ENCODE data around the gene TBP.

Gene TBP

DNA sequence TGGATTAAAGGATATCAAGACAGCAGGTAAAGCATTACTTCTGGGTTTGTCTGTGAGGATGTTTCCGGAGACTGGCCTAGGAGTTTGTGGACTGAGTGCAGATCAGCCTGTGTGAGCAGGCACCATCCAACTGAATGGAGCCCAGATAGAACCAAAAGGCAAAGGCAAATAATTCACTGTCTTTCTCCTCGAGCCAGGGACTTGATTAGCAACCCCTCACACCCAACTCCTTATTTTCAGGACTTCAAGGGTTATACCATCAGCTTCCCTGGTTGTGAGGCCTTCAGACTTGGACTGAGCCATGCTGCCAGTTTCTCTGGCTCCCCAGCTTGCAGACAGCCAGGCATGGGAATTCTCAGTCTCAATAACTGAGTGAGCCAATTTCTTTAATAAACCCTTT, 20.4 kb upstream of the TBP start:
- no peak overlapping the region for H3K4me3 ChIP-seq (ENCODE audit: low read length)
- H3K27ac ChIP-seq (ENCODE audit: low read length), result no peak overlapping the region
- H3K27me3 ChIP-seq (ENCODE audit: control insufficient read depth, insufficient read depth, low read length), result no peaks in the 10 kb centered on the region
- H3K36me3 ChIP-seq (ENCODE audit: control insufficient read depth, insufficient read depth, low read length), result peaks cover 22% of the 10 kb centered on the region; the same call in 1 of the 2 replicates
- H3K9me3 ChIP-seq (ENCODE audit: control insufficient read depth, insufficient read depth, low read length), result no peaks in the 10 kb centered on the region
- H3K4me1 ChIP-seq (ENCODE audit: control insufficient read depth, insufficient read depth, low read length), result no peaks in the 10 kb centered on the region
- DNase-seq (ENCODE audit: low read depth, low spot score), result no peak
- no CpG with 5 or more reads among the region's 2 CpGs for WGBS (ENCODE audit: insufficient coverage, insufficient read length)

DNA sequence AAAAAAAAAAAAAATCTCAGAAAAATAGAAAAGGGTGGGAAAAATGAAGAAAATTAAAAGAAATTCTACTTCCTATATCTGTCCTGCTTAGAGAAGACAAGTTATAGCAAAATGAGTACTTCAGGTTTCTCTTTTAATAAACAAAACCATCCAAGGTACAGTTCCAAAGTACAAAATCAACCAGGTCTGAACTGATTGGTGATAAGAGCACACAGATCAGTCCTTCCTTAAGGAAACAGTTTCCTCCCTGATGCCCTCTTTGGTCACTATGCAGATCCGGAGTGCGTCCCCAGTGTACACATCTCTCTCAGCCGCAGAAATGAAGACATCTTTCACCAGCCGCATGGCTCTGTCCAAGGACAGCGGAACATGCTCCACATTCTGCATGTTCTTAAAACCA, 19.2 kb upstream of the TBP start:
- Histone ChIP-seq H3K36me3 (ENCODE audit: control insufficient read depth, insufficient read depth, low read length) (peaks cover 23% of the 10 kb centered on the region; the same call in 1 of the 2 replicates), H3K4me3 (ENCODE audit: low read length) (no peak overlapping the region), H3K4me1 (ENCODE audit: control insufficient read depth, insufficient read depth, low read length) (no peaks in the 10 kb centered on the region), H3K27ac (ENCODE audit: low read length) (no peak overlapping the region), H3K9me3 (ENCODE audit: control insufficient read depth, insufficient read depth, low read length) (no peaks in the 10 kb centered on the region), H3K27me3 (ENCODE audit: control insufficient read depth, insufficient read depth, low read length) (no peaks in the 10 kb centered on the region)
- WGBS (ENCODE audit: insufficient coverage, insufficient read length), result no CpG with 5 or more reads among the region's 5 CpGs
- DNase-seq (ENCODE audit: low read depth, low spot score), result no peak

DNA sequence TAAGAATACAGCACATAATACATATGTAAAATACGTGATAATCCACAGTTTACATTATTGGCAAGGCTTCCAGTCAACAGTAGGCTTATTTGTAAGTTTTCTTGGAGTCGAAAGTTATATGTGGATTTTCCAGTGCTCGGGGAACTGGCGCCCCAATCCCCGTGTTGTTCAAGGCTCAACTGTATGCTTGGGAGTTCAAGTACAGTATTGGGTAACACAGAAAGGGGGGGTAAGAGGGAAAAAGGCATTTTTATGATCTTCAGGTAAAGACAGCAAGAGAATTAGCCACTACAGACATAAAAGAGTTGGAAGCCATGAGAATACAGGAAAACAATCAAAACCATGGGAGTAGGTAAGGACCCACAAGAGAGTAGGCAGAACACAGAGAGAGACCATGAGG, 17.5 kb upstream of the TBP start:
- Histone ChIP-seq H3K27ac (ENCODE audit: low read length) (no peak overlapping the region), H3K36me3 (ENCODE audit: control insufficient read depth, insufficient read depth, low read length) (peaks cover 25% of the 10 kb centered on the region; the same call in 1 of the 2 replicates)
- WGBS (ENCODE audit: insufficient coverage, insufficient read length), result no CpG with 5 or more reads among the region's 5 CpGs

DNA sequence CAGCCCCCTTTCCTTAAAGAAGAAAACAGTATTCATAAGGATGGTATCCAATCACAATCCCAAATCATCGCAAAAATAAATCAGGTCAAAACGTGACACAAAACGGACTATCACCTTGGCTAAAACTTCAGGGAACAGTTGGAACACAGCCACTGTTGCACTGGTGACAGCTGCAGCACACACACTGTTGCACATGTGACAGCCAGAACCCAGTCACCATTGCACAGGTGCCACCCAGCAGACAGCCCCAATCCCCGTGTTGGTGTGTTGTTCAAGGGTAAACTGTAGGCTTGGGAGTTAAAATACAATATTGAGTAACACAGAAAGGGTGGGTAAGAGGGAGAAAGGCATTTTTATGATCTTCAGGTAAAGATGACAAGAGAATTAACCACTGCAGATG, 16.8 kb upstream of the TBP start:
- Histone ChIP-seq H3K27ac (ENCODE audit: low read length) (no peak overlapping the region), H3K4me1 (ENCODE audit: control insufficient read depth, insufficient read depth, low read length) (no peaks in the 10 kb centered on the region), H3K27me3 (ENCODE audit: control insufficient read depth, insufficient read depth, low read length) (no peaks in the 10 kb centered on the region), H3K36me3 (ENCODE audit: control insufficient read depth, insufficient read depth, low read length) (peaks cover 29% of the 10 kb centered on the region; the same call in 1 of the 2 replicates), H3K4me3 (ENCODE audit: low read length) (no peak overlapping the region), H3K9me3 (ENCODE audit: control insufficient read depth, insufficient read depth, low read length) (no peaks in the 10 kb centered on the region)
- no peak for DNase-seq (ENCODE audit: low read depth, low spot score)
- WGBS (ENCODE audit: insufficient coverage, insufficient read length), result no CpG with 5 or more reads among the region's 4 CpGs

More for the DNA sequence above, 17.5 kb upstream of the TBP start:
- H3K4me3 ChIP-seq (ENCODE audit: low read length), result no peak overlapping the region
- H3K27me3 ChIP-seq (ENCODE audit: control insufficient read depth, insufficient read depth, low read length), result no peaks in the 10 kb centered on the region
- DNase-seq (ENCODE audit: low read depth, low spot score), result no peak
- H3K9me3 ChIP-seq (ENCODE audit: control insufficient read depth, insufficient read depth, low read length), result no peaks in the 10 kb centered on the region
- H3K4me1 ChIP-seq (ENCODE audit: control insufficient read depth, insufficient read depth, low read length), result no peaks in the 10 kb centered on the region

DNA sequence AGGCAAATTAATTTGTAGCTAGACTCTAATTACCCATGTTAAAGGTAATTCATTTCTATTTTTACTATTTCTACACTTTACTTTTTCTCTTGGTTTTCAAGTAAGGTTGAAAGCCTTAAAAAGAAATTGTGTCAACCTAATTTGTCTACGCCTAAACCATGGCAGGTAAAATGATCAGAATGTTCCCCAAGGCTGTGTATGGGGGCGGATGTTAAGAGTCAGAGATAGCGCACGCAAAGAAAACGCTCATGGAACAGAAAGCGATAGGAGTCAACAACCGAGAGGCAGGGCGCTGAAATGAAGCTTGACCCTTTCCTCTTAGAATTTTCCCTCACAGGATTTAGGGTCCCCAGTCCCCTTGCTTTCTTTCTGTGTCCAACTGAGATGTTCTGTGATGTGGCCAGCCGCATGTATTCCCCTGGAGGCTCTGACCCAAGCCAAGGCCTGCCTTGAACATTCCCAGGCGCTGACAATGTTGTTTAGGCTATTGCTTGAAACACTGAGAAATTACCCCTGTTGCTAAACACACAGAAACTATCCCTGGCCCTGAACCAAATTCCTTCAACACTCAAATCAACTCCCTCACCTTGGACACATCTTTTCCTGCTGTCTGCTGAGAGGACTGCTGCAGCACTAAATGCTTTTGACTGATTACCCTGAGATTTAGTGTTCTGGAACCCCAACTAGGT, 12.0 kb upstream of the TBP start:
- no CpG with 5 or more reads among the region's 10 CpGs for WGBS (ENCODE audit: insufficient coverage, insufficient read length)

GRCh38 chr6:170545405-170545804, 8.8 kb upstream of the TBP start:
- Histone ChIP-seq H3K4me3 (ENCODE audit: low read length) (no peak overlapping the region), H3K4me1 (ENCODE audit: control insufficient read depth, insufficient read depth, low read length) (no peaks in the 10 kb centered on the region), H3K27ac (ENCODE audit: low read length) (no peak overlapping the region), H3K9me3 (ENCODE audit: control insufficient read depth, insufficient read depth, low read length) (no peaks in the 10 kb centered on the region), H3K27me3 (ENCODE audit: control insufficient read depth, insufficient read depth, low read length) (no peaks in the 10 kb centered on the region), H3K36me3 (ENCODE audit: control insufficient read depth, insufficient read depth, low read length) (peaks cover 23% of the 10 kb centered on the region; the same call in 1 of the 2 replicates)
- DNase-seq (ENCODE audit: low read depth, low spot score), result no peak
- no CpG with 5 or more reads among the region's 2 CpGs for WGBS (ENCODE audit: insufficient coverage, insufficient read length)

More for the DNA sequence above, 12.0 kb upstream of the TBP start:
- no peaks in the 10 kb centered on the region for H3K4me1 ChIP-seq (ENCODE audit: control insufficient read depth, insufficient read depth, low read length)
- H3K9me3 ChIP-seq (ENCODE audit: control insufficient read depth, insufficient read depth, low read length), result no peaks in the 10 kb centered on the region
- peaks cover 28% of the 10 kb centered on the region; the same call in 1 of the 2 replicates for H3K36me3 ChIP-seq (ENCODE audit: control insufficient read depth, insufficient read depth, low read length)
- no peak overlapping the region for H3K27ac ChIP-seq (ENCODE audit: low read length)
- no peaks in the 10 kb centered on the region for H3K27me3 ChIP-seq (ENCODE audit: control insufficient read depth, insufficient read depth, low read length)
- DNase-seq (ENCODE audit: low read depth, low spot score), result no peak
- no peak overlapping the region for H3K4me3 ChIP-seq (ENCODE audit: low read length)

DNA sequence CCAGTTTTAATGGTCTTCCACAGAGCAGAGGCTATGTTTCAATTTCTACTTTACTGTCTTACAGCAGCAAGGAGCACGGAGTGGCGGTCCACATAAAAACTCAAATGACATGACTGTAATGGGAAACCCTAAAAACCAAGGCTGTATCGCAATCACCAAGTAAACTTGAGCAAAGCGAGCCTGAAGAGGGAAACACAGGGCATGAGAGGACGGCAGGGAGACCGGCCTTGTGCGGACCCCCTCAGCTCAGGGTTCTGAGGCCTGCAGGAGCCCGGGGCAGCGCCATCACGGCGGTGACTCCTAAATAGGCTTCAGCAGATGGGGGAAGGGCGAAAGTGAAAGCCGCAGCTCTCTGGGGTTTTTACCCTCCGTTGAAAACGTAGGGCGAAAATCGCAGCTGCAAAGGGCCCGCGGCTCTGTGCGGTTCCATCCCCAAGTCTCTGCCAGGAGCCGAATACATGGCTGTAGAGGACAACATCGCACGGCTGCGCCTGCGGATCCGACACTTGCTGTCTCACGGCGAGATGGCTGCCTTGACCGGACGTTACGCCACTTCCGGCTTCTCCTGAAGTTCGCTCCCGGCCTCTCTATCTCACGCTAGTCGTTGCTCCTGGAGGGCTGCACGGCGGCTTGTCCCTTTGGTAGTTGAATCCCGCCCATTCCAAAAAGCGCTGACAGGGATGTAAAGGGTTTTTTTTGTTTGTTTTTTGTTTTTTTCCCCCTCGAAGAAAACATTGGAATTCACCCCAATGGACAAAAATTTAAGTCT, 1.2 kb upstream of the TBP start, which contains the start of gene PSMB1:
TSS of gene PSMB1 (minus strand) at position 543 of the 769 bp plus-strand sequence. CDS start at position 478, 65 bp downstream.
- no CpG with 5 or more reads among the region's 41 CpGs for WGBS (ENCODE audit: insufficient coverage, insufficient read length)
- Histone ChIP-seq H3K4me1 (ENCODE audit: control insufficient read depth, insufficient read depth, low read length) (no peaks in the 10 kb centered on the region), H3K4me3 (ENCODE audit: low read length) (peak within 1 kb of the TSS; percentile 92), H3K27ac (ENCODE audit: low read length) (no peak within 1 kb of the TSS), H3K36me3 (ENCODE audit: control insufficient read depth, insufficient read depth, low read length) (no peaks in the 10 kb centered on the region), H3K27me3 (ENCODE audit: control insufficient read depth, insufficient read depth, low read length) (no peaks in the 10 kb centered on the region), H3K9me3 (ENCODE audit: control insufficient read depth, insufficient read depth, low read length) (no peaks in the 10 kb centered on the region)
- DNase-seq (ENCODE audit: low read depth, low spot score), result peak; percentile 95

DNA sequence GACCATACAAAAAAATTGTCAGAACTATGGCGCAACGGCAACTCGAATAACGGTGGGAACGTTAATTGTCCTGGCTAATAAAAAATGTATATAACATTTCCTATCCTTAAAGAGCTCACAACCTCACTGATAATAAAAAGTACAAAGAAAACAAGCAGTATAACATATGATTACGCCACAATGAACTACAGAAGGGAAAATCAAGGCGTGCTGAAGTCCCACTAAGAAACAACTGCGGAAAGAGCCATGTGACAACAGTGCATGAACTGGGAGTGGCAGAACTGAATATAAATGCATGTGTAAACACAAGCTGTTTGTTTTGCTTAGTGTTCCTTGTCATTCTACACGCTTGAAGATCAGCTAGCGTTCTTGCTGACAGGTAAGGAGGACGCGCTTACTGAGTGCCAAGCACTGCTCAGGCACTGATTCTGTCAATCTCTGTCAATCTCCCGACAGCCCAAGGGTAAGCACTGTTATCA, 596 bp upstream of the TBP start:
- Histone ChIP-seq H3K4me3 (ENCODE audit: low read length) (peak overlapping the region; percentile 66; the same call in 1 of the 2 replicates), H3K36me3 (ENCODE audit: control insufficient read depth, insufficient read depth, low read length) (no peaks in the 10 kb centered on the region; the same call in 1 of the 2 replicates), H3K27me3 (ENCODE audit: control insufficient read depth, insufficient read depth, low read length) (no peaks in the 10 kb centered on the region), H3K27ac (ENCODE audit: low read length) (no peak overlapping the region), H3K9me3 (ENCODE audit: control insufficient read depth, insufficient read depth, low read length) (no peaks in the 10 kb centered on the region), H3K4me1 (ENCODE audit: control insufficient read depth, insufficient read depth, low read length) (no peaks in the 10 kb centered on the region)
- no CpG with 5 or more reads among the region's 13 CpGs for WGBS (ENCODE audit: insufficient coverage, insufficient read length)
- DNase-seq (ENCODE audit: low read depth, low spot score), result no peak

DNA sequence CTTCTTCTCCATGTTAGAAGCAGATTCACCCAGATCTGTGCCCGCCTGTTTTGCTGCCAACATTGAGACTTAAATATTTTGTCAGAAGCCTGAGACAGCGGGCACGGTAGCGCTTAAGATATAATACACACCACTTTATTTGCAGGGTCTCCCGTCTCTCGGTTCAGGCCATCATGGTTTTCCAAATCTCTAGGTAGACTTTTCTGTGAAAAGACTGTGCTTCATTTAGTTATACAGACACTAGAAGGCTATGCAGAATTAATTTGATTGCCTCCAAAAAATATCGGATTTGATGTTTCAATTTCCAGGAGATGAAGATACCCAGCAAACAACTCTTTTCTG, 598 bp downstream of the TBP start:
- Histone ChIP-seq H3K36me3 (ENCODE audit: control insufficient read depth, insufficient read depth, low read length) (no peaks in the 10 kb centered on the region; the same call in 1 of the 2 replicates), H3K27me3 (ENCODE audit: control insufficient read depth, insufficient read depth, low read length) (no peaks in the 10 kb centered on the region), H3K27ac (ENCODE audit: low read length) (no peak overlapping the region), H3K4me1 (ENCODE audit: control insufficient read depth, insufficient read depth, low read length) (no peaks in the 10 kb centered on the region), H3K9me3 (ENCODE audit: control insufficient read depth, insufficient read depth, low read length) (no peaks in the 10 kb centered on the region), H3K4me3 (ENCODE audit: low read length) (peak overlapping the region; percentile 72)
- no CpG with 5 or more reads among the region's 7 CpGs for WGBS (ENCODE audit: insufficient coverage, insufficient read length)
- no peak for DNase-seq (ENCODE audit: low read depth, low spot score)

DNA sequence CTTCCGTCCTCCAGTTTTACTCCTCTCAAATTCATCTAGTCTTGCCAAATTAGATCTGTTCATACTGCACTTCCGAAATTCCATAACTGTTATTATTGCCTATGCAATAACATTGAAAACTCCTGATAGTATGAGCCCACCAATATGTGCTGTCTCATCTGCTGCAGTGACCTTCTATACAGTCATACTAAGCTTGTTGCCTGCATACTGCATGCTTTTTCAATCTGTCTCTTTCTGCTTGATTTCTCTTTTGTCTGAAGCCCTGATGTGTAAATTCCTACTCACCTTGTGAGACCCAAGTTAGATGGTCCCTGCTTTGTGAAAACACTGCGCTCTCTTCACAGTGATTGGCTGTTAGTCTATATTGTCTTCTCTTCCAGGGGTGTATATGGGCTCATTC, 1.1 kb downstream of the TBP start:
- DNase-seq (ENCODE audit: low read depth, low spot score), result no peak
- Histone ChIP-seq H3K36me3 (ENCODE audit: control insufficient read depth, insufficient read depth, low read length) (no peaks in the 10 kb centered on the region; the same call in 1 of the 2 replicates), H3K4me3 (ENCODE audit: low read length) (no peak overlapping the region; the same call in 1 of the 2 replicates), H3K27me3 (ENCODE audit: control insufficient read depth, insufficient read depth, low read length) (no peaks in the 10 kb centered on the region), H3K27ac (ENCODE audit: low read length) (no peak overlapping the region), H3K4me1 (ENCODE audit: control insufficient read depth, insufficient read depth, low read length) (no peaks in the 10 kb centered on the region), H3K9me3 (ENCODE audit: control insufficient read depth, insufficient read depth, low read length) (no peaks in the 10 kb centered on the region)
- no CpG with 5 or more reads among the region's 3 CpGs for WGBS (ENCODE audit: insufficient coverage, insufficient read length)

Data from iPS DF 6.9 (cell line).